Measurements from ENCODE around the gene PTGFRN. TPM values are rescaled to one million over a fixed set of nuclear protein-coding genes. Genes with fewer than 3 reads are reported as not detected.

The PTGFRN gene
- total RNA-seq, 1 experiment from 2014 or later: 20.7 TPM

GRCh38 chr1:116983678-116984077, 74.0 kb downstream of the PTGFRN start:
- in situ Hi-C loops (cut with HindIII; ENCODE audit: low pct_unique_long_range_greater_than_20kb, low sequenced_read_pairs): no loop called here
- no peak for DNase-seq (ENCODE audit: low read depth)

- no peak for DNase-seq (ENCODE audit: low read depth)
- in situ Hi-C loops (cut with HindIII; ENCODE audit: low pct_unique_long_range_greater_than_20kb, low sequenced_read_pairs): no loop called here
Measured at GRCh38 chr1:116984406-116985160, 74.9 kb downstream of the PTGFRN start.

- in situ Hi-C loops (cut with HindIII; ENCODE audit: low pct_unique_long_range_greater_than_20kb, low sequenced_read_pairs): no loop called here
- no peak for DNase-seq (ENCODE audit: low read depth)
Measured at GRCh38 chr1:116986421-116987255, 76.9 kb downstream of the PTGFRN start.

- in situ Hi-C loops (cut with HindIII; ENCODE audit: low pct_unique_long_range_greater_than_20kb, low sequenced_read_pairs): no loop called here
- DNase-seq (ENCODE audit: low read depth): no peak
Measured at GRCh38 chr1:116987256-116987555, 77.5 kb downstream of the PTGFRN start.

- in situ Hi-C loops (cut with HindIII; ENCODE audit: low pct_unique_long_range_greater_than_20kb, low sequenced_read_pairs): no loop called here
- no peak for DNase-seq (ENCODE audit: low read depth)
Measured at GRCh38 chr1:116988248-116988647, 78.5 kb downstream of the PTGFRN start.

GRCh38 chr1:116988908-116989307, 79.2 kb downstream of the PTGFRN start:
- no peak for DNase-seq (ENCODE audit: low read depth)
- in situ Hi-C loops (cut with HindIII; ENCODE audit: low pct_unique_long_range_greater_than_20kb, low sequenced_read_pairs): no loop called here

GRCh38 chr1:116989835-116990234, 80.1 kb downstream of the PTGFRN start:
- in situ Hi-C loops (cut with HindIII; ENCODE audit: low pct_unique_long_range_greater_than_20kb, low sequenced_read_pairs): no loop called here
- DNase-seq (ENCODE audit: low read depth): no peak

GRCh38 chr1:116990612-116991151, 81.0 kb downstream of the PTGFRN start:
- DNase-seq (ENCODE audit: low read depth): no peak
- in situ Hi-C loops (cut with HindIII; ENCODE audit: low pct_unique_long_range_greater_than_20kb, low sequenced_read_pairs): no loop called here

GRCh38 chr1:116991171-116991845, 81.6 kb downstream of the PTGFRN start:
- in situ Hi-C loops (cut with HindIII; ENCODE audit: low pct_unique_long_range_greater_than_20kb, low sequenced_read_pairs): no loop called here
- no peak for DNase-seq (ENCODE audit: low read depth)

GRCh38 chr1:116991918-116992317, 82.2 kb downstream of the PTGFRN start:
- DNase-seq (ENCODE audit: low read depth): no peak
- in situ Hi-C loops (cut with HindIII; ENCODE audit: low pct_unique_long_range_greater_than_20kb, low sequenced_read_pairs): no loop called here

GRCh38 chr1:116993286-116993685, 83.6 kb downstream of the PTGFRN start:
- in situ Hi-C loops (cut with HindIII; ENCODE audit: low pct_unique_long_range_greater_than_20kb, low sequenced_read_pairs): no loop called here
- no peak for DNase-seq (ENCODE audit: low read depth)

GRCh38 chr1:116994411-116994810, 84.7 kb downstream of the PTGFRN start:
- no peak for DNase-seq (ENCODE audit: low read depth)
- in situ Hi-C loops (cut with HindIII; ENCODE audit: low pct_unique_long_range_greater_than_20kb, low sequenced_read_pairs): no loop called here

- peak; percentile 9 for DNase-seq (ENCODE audit: low read depth)
- in situ Hi-C loops (cut with HindIII; ENCODE audit: low pct_unique_long_range_greater_than_20kb, low sequenced_read_pairs): no loop called here
Measured at GRCh38 chr1:116997066-116997465, 87.3 kb downstream of the PTGFRN start.

- no peak for DNase-seq (ENCODE audit: low read depth)
- in situ Hi-C loops (cut with HindIII; ENCODE audit: low pct_unique_long_range_greater_than_20kb, low sequenced_read_pairs): no loop called here
Measured at GRCh38 chr1:116997636-116998035, 87.9 kb downstream of the PTGFRN start.

GRCh38 chr1:116999596-116999995, 89.9 kb downstream of the PTGFRN start:
- in situ Hi-C loops (cut with HindIII; ENCODE audit: low pct_unique_long_range_greater_than_20kb, low sequenced_read_pairs): no loop called here
- no peak for DNase-seq (ENCODE audit: low read depth)

GRCh38 chr1:117000142-117000541, 90.4 kb downstream of the PTGFRN start:
- no peak for DNase-seq (ENCODE audit: low read depth)
- in situ Hi-C loops (cut with HindIII; ENCODE audit: low pct_unique_long_range_greater_than_20kb, low sequenced_read_pairs): no loop called here

- no peak for DNase-seq (ENCODE audit: low read depth)
- in situ Hi-C loops (cut with HindIII; ENCODE audit: low pct_unique_long_range_greater_than_20kb, low sequenced_read_pairs): no loop called here
Measured at GRCh38 chr1:117001254-117001927, 91.7 kb downstream of the PTGFRN start, which contains the start of gene CD101. TSS of gene CD101 (plus strand) at chr1:117001760. CDS start at chr1:117001818, 58 bp downstream.

- in situ Hi-C loops (cut with HindIII; ENCODE audit: low pct_unique_long_range_greater_than_20kb, low sequenced_read_pairs): no loop called here
- no peak for DNase-seq (ENCODE audit: low read depth)
Measured at GRCh38 chr1:117003223-117003875, 93.6 kb downstream of the PTGFRN start.
